Measurements from ENCODE around the gene CHST11.

The CHST11 gene

GRCh38 chr12:104480826-104481440 lies 24.2 kb downstream of the CHST11 start:
- no peak for DNase-seq (ENCODE audit: low read depth in 2 of 2)

- DNase-seq (ENCODE audit: low read depth in 2 of 2), result no peak
These were observed 25.4 kb downstream of the CHST11 start for GRCh38 chr12:104482113-104482512.

- DNase-seq (ENCODE audit: low read depth in 2 of 2), result no peak
These were observed 26.0 kb downstream of the CHST11 start for GRCh38 chr12:104482748-104483147.

- no peak for DNase-seq (ENCODE audit: low read depth in 2 of 2)
These were observed 27.3 kb downstream of the CHST11 start for GRCh38 chr12:104484079-104484478.

GRCh38 chr12:104485651-104486362 lies 29.1 kb downstream of the CHST11 start:
- DNase-seq (ENCODE audit: low read depth in 2 of 2), result no peak

GRCh38 chr12:104486363-104486750 lies 29.6 kb downstream of the CHST11 start:
- no peak for DNase-seq (ENCODE audit: low read depth in 2 of 2)

- no peak for DNase-seq (ENCODE audit: low read depth in 2 of 2)
These were observed 30.4 kb downstream of the CHST11 start for GRCh38 chr12:104486943-104487819.

GRCh38 chr12:104488374-104488773 lies 31.6 kb downstream of the CHST11 start:
- DNase-seq (ENCODE audit: low read depth in 2 of 2), result no peak

GRCh38 chr12:104490186-104490585 lies 33.4 kb downstream of the CHST11 start:
- no peak for DNase-seq (ENCODE audit: low read depth in 2 of 2)

- DNase-seq (ENCODE audit: low read depth in 2 of 2), result no peak
These were observed 34.1 kb downstream of the CHST11 start for GRCh38 chr12:104490850-104491249.

GRCh38 chr12:104493496-104493895 lies 36.7 kb downstream of the CHST11 start:
- no peak for DNase-seq (ENCODE audit: low read depth in 2 of 2)

GRCh38 chr12:104494137-104494792 lies 37.5 kb downstream of the CHST11 start:
- peak; percentile 35 to 66 for DNase-seq (ENCODE audit: low read depth in 2 of 2)

GRCh38 chr12:104494793-104495158 lies 38.0 kb downstream of the CHST11 start:
- DNase-seq (ENCODE audit: low read depth in 2 of 2), result no peak

GRCh38 chr12:104495786-104496185 lies 39.0 kb downstream of the CHST11 start:
- DNase-seq (ENCODE audit: low read depth in 2 of 2), result no peak

- DNase-seq (ENCODE audit: low read depth in 2 of 2), result no peak
These were observed 39.6 kb downstream of the CHST11 start for GRCh38 chr12:104496336-104496735.

GRCh38 chr12:104498211-104498801 lies 41.6 kb downstream of the CHST11 start:
- peak in 1 of 2 experiments; percentile 23 for DNase-seq (ENCODE audit: low read depth in 2 of 2)

GRCh38 chr12:104499668-104500332 lies 43.1 kb downstream of the CHST11 start:
- no peak for DNase-seq (ENCODE audit: low read depth in 2 of 2)

- DNase-seq (ENCODE audit: low read depth in 2 of 2), result no peak
These were observed 44.4 kb downstream of the CHST11 start for GRCh38 chr12:104501115-104501514.

GRCh38 chr12:104501660-104502059 lies 44.9 kb downstream of the CHST11 start:
- no peak for DNase-seq (ENCODE audit: low read depth in 2 of 2)

- DNase-seq (ENCODE audit: low read depth in 2 of 2), result no peak
These were observed 45.5 kb downstream of the CHST11 start for GRCh38 chr12:104502217-104502616.

GRCh38 chr12:104502638-104503037 lies 45.9 kb downstream of the CHST11 start:
- DNase-seq (ENCODE audit: low read depth in 2 of 2), result no peak
